LNCaP clone FGC (cell line): Measurements from ENCODE around the gene GAPVD1.
"Not testable (repeated sequence)": the region's sequence is repeated elsewhere in the genome, so short reads cannot be mapped to it uniquely, and the experiment has no call there.

Source experiments
- DNase-seq: peaks from one replicate; pipeline ENCODE4 v3.0.0-alpha.2; 2011; ENCODE audit warnings: low read depth
- H3K4me3 ChIP-seq: 2 replicates; pipeline ENCODE4 v1.5.1; 2011; ENCODE audit warnings: mild to moderate bottlenecking, low read depth, low read length, control low read depth
- TF ChIP-seq, protein P1 (sequence below): IDR thresholded peaks from 2 replicates; pipeline ENCODE4 v1.5.1; 2012; ENCODE audit warnings: mild to moderate bottlenecking; ENCODE audit not compliant: control insufficient read depth, insufficient read depth; ENCODE audit errors: extremely low read depth

The GAPVD1 gene

GRCh38 chr9:125271081-125271480 is 9.5 kb downstream of the GAPVD1 start:
- no peak overlapping the region for H3K4me3 ChIP-seq
- TF ChIP-seq, protein P1, sequence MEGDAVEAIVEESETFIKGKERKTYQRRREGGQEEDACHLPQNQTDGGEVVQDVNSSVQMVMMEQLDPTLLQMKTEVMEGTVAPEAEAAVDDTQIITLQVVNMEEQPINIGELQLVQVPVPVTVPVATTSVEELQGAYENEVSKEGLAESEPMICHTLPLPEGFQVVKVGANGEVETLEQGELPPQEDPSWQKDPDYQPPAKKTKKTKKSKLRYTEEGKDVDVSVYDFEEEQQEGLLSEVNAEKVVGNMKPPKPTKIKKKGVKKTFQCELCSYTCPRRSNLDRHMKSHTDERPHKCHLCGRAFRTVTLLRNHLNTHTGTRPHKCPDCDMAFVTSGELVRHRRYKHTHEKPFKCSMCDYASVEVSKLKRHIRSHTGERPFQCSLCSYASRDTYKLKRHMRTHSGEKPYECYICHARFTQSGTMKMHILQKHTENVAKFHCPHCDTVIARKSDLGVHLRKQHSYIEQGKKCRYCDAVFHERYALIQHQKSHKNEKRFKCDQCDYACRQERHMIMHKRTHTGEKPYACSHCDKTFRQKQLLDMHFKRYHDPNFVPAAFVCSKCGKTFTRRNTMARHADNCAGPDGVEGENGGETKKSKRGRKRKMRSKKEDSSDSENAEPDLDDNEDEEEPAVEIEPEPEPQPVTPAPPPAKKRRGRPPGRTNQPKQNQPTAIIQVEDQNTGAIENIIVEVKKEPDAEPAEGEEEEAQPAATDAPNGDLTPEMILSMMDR: no peak
- no peak for DNase-seq

DNA sequence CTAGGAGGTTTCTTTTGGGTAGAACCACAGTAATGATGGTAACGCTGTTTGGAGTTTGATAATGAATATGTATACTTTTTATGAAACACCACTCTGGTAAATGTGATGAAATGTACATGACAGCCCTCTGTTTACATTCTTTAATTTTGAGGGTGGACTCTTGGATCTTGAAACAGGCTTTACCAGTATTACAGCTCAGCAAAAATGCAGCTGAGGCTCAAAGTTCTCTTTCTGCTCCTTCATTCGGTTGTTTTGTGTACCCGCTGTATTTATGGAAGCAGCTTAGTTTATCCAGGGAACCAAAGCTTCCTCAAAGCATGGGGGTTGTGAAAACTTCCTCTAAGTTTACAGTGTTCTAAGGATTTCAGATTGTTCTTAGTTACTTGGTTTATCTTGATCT is 11.1 kb downstream of the GAPVD1 start:
- H3K4me3 ChIP-seq: peak overlapping the region; percentile 23; the same call in 1 of the 2 replicates
- TF ChIP-seq, protein P1: no peak
- peak; percentile 78 for DNase-seq

DNA sequence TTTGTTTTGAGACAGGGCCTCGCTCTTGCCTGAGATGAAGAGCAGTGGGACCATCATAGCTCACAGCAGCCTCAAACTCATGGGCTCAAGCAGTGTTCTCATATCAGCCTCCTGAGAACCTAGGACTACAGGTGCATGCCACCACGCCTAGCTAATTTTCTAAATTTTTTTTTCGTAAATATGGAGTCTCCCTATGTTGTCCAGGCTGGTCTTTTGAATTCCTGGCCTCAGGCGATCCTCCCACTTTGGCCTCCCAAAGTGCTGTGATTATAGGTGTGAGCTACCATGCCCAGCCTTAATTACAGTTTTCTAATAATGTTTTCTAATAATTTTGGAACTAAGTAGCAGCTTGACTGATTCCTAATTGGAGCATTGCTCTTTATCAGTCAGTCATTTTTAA is 15.1 kb downstream of the GAPVD1 start:
- H3K4me3 ChIP-seq: no peak overlapping the region
- DNase-seq: no peak
- TF ChIP-seq, protein P1: no peak

DNA sequence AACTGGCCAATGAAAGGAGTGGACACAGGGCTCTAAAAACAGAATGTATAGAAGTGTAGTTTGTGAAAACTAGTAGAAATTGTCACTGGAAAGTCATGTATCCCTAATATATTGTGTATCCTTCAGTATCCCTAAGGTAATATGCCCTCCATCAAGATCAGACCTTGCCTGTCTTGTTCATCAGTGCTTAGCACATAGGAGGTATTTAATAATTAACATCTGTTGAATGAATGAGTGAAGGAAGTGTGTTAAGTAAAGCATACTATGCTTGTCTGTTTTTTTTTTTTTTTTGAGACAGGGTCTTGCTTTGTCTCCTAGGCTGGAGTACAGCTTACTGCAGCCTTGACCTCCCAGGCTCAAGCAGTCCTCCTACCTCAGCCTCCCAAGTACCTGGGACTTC is 15.8 kb downstream of the GAPVD1 start:
- TF ChIP-seq, protein P1: no peak
- no peak overlapping the region for H3K4me3 ChIP-seq
- DNase-seq: no peak

- no peak for DNase-seq
- no peak overlapping the region for H3K4me3 ChIP-seq
- TF ChIP-seq, protein P1: no peak
Measured at GRCh38 chr9:125280945-125281344, 19.3 kb downstream of the GAPVD1 start.

GRCh38 chr9:125284855-125285254 is 23.2 kb downstream of the GAPVD1 start:
- DNase-seq: no peak
- H3K4me3 ChIP-seq: no peak overlapping the region

GRCh38 chr9:125286935-125287433 is 25.4 kb downstream of the GAPVD1 start:
- H3K4me3 ChIP-seq, DNase-seq: not testable (repeated sequence)

More at GRCh38 chr9:125284855-125285254, 23.2 kb downstream of the GAPVD1 start:
- TF ChIP-seq, protein P1: no peak

DNA sequence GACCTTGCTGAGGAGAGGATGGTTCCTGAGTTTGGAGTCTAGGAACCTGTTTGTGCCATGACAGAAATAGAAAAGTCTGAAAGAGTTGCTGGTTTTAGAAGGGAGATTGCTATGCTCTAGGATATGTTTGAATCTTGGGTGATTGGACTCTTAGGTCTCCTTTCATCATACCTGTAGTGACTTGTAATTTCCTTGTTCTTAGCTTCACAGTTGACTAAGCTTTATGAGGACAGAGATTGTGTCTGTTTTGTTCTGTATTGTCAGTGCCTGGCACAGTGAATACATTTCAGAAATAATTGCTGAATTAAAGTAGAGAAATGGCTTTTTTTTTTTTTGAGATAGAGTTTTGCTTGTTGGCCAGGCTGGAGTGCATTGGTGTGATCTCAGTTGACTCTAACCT is 31.5 kb downstream of the GAPVD1 start:
- no peak overlapping the region for H3K4me3 ChIP-seq
- TF ChIP-seq, protein P1: no peak
- DNase-seq: no peak
